Measurements from ENCODE around the gene EXOC6B. TPM values are rescaled to one million over a fixed set of nuclear protein-coding genes. Genes with fewer than 3 reads are reported as not detected.

EXOC6B gene
- total and polyA plus RNA-seq, 9 of the 15 experiments (the other 6 are each of a cell fraction or from before 2014, with no cell fraction given) = 0.28 to 4.2 (median 2.0) TPM

GRCh38 chr2:72708236-72708635 lies 117.6 kb downstream of the EXOC6B start:
- in situ Hi-C loops (cut with MboI) = no loop called here
- CTCF ChIA-PET (ENCODE audit: low intra/inter-chr PET ratio) = no interaction called here

DNA sequence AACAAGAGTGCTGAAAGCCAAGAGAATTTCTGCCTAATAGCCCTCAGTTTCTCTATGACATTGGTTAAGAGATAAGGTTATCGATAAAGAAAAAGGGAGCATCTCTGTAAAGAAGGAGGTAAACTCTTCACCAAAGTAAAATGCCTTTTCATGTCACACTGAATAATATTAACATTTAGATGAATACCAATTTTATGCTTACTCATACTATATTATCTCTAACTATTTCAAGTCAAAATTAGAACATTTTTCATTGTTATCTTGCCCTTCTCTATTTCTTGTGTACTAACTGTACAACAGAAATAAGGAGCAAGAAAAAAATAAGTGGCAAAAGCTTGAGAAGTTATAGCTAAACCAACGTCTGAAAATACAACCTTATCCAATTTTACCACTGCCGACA lies 127.5 kb downstream of the EXOC6B start:
- POLR2A ChIA-PET = no interaction called here
- DNase-seq (ENCODE audit: extremely low read depth in 1 of 4, low spot score in 3 of 4) (no peak), FAIRE-seq (no peak), ATAC-seq (no peak)
- Histone ChIP-seq H3K79me2 (ENCODE audit: control insufficient read depth, insufficient read depth, low read length) (no peaks in the 10 kb centered on the region), H3K9me3 (replicated peaks; ENCODE audit: control insufficient read depth, insufficient read depth, low read depth, low read length) (peaks cover 3% of the 10 kb centered on the region; the same call in 1 of the 2 replicates), H4K20me1 (replicated peaks; ENCODE audit: control insufficient read depth, insufficient read depth, low read length) (no peaks in the 10 kb centered on the region), H2AFZ (ENCODE audit: low read depth, low read length) (no peak overlapping the region), H3K4me1 (replicated peaks in 1 of 2; ENCODE audit: control insufficient read depth in 2 of 2, insufficient read depth in 2 of 2, low read length in 2 of 2) (peaks cover 0 to 14% of the 10 kb centered on the region in 2 experiments; a peak in 3 of 5 replicates), H3K27ac (ENCODE audit: extremely low read depth, low read depth, low read length) (no peak overlapping the region), H3K27me3 (ENCODE audit: control insufficient read depth in 2 of 2, insufficient read depth in 2 of 2, low read length in 2 of 2) (no peaks in the 10 kb centered on the region), H3K4me2 (ENCODE audit: insufficient read depth, low read length) (no peak overlapping the region), H3K9ac (ENCODE audit: insufficient read depth in 1 of 2, low read depth in 2 of 2, low read length in 2 of 2) (no peak overlapping the region), H3K4me3 (no peak overlapping the region), H3K9me1 (ENCODE audit: control insufficient read depth, insufficient read depth, low read length) (no peaks in the 10 kb centered on the region), H3K36me3 (ENCODE audit: control insufficient read depth, insufficient read depth, low read length) (no peaks in the 10 kb centered on the region)
- WGBS (ENCODE audit: insufficient coverage, low coverage, missing lambda C conversion rate) = 28% methylated on average over 3 of the region's 3 CpGs
- intact Hi-C loops (cut with micrococcal nuclease) (no loop called here), in situ Hi-C loops (cut with MboI) (no loop called here)
- peak; percentile 51; the same call in 1 of the 2 replicates for TF ChIP-seq ZNF316 (IDR thresholded peaks at IDR 0.05)
- TF ChIP-seq GTF3C2 (IDR thresholded peaks at IDR 0.05; ENCODE audit: borderline replicate concordance, extremely low read depth, insufficient read length) = no peak
- TF ChIP-seq ZNF639 (CRISPR knock-in tag; conservative IDR thresholded peaks at IDR 0.05 in 1 of 2, IDR thresholded peaks at IDR 0.05 in 1 of 2) = no peak
- peak; percentile 11; the same call in 1 of the 2 replicates for TF ChIP-seq C11orf30 (IDR thresholded peaks at IDR 0.05; ENCODE audit: low read depth)
- no peak for TF ChIP-seq PREB (CRISPR knock-in tag; IDR thresholded peaks at IDR 0.05)
- CTCF ChIA-PET (ENCODE audit: low intra/inter-chr PET ratio) = no interaction called here
- BruUV-seq (replicated peaks) = no TSS peak

More at GRCh38 chr2:72708236-72708635, 117.6 kb downstream of the EXOC6B start:
- no peaks in the 10 kb centered on the region for H3K27me3 ChIP-seq (ENCODE audit: control insufficient read depth in 2 of 2, insufficient read depth in 2 of 2, low read length in 2 of 2)
- DNase-seq (ENCODE audit: extremely low read depth in 1 of 4, low spot score in 3 of 4) (no peak), FAIRE-seq (peak; percentile 29), ATAC-seq (no peak)
- H3K4me3 ChIP-seq = no peak overlapping the region
- no peaks in the 10 kb centered on the region for H4K20me1 ChIP-seq (replicated peaks; ENCODE audit: control insufficient read depth, insufficient read depth, low read length)
- no peak overlapping the region for H3K4me2 ChIP-seq (ENCODE audit: insufficient read depth, low read length)
- POLR2A ChIA-PET = no interaction called here
- no peaks in the 10 kb centered on the region for H3K36me3 ChIP-seq (ENCODE audit: control insufficient read depth, insufficient read depth, low read length)
- no peaks in the 10 kb centered on the region for H3K9me3 ChIP-seq (replicated peaks; ENCODE audit: control insufficient read depth, insufficient read depth, low read depth, low read length)
- no peak overlapping the region for H3K9ac ChIP-seq (ENCODE audit: insufficient read depth in 1 of 2, low read depth in 2 of 2, low read length in 2 of 2)
- no peaks in the 10 kb centered on the region for H3K79me2 ChIP-seq (ENCODE audit: control insufficient read depth, insufficient read depth, low read length)
- 0% methylated on average over 1 of the region's 1 CpG for WGBS (ENCODE audit: insufficient coverage, low coverage, missing lambda C conversion rate)
- intact Hi-C loops (cut with micrococcal nuclease) = no loop called here
- TF ChIP-seq RB1 (IDR thresholded peaks at IDR 0.05; ENCODE audit: low read depth) (no peak), BDP1 (IDR thresholded peaks at IDR 0.05; ENCODE audit: insufficient read depth, insufficient read length) (no peak), NBN (IDR thresholded peaks at IDR 0.05; ENCODE audit: low read depth) (no peak)
- H3K9me1 ChIP-seq (ENCODE audit: control insufficient read depth, insufficient read depth, low read length) = no peaks in the 10 kb centered on the region
- no peaks in the 10 kb centered on the region for H3K4me1 ChIP-seq (replicated peaks in 1 of 2; ENCODE audit: control insufficient read depth in 2 of 2, insufficient read depth in 2 of 2, low read length in 2 of 2)
- BruUV-seq (replicated peaks) = no TSS peak
- no peak overlapping the region for H2AFZ ChIP-seq (ENCODE audit: low read depth, low read length)
- H3K27ac ChIP-seq (ENCODE audit: extremely low read depth, low read depth, low read length) = no peak overlapping the region

All from K562 (cell line).